Measurements from ENCODE around the gene PSORS1C1.
A peak's percentile ranks its signal among the peaks of the same experiment; 100 is the strongest.
"Not testable (repeated sequence)": the region's sequence is repeated elsewhere in the genome, so short reads cannot be mapped to it uniquely, and the experiment has no call there.

The PSORS1C1 gene

DNA sequence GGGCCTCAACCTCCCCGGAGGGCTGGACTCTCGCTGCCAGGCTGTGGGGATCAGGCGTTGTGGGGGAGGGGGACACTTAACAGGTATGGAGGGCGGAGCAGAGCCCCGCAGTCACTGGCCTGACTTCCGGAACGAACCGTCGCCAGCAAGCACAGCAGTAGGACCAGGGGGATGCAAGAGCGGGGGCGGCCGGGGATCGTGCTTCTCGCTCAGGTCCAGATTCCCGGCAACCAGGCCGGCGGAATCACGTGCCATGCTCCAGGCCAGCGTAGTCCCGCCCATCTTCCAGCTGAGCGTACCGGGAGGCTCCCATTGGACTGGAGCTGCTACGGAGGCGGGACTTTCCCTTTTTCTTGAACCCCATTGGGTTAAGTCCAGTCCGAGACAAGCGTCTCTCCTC, 65.9 kb downstream of the PSORS1C1 start:
- peak; percentile 81 for DNase-seq

DNA sequence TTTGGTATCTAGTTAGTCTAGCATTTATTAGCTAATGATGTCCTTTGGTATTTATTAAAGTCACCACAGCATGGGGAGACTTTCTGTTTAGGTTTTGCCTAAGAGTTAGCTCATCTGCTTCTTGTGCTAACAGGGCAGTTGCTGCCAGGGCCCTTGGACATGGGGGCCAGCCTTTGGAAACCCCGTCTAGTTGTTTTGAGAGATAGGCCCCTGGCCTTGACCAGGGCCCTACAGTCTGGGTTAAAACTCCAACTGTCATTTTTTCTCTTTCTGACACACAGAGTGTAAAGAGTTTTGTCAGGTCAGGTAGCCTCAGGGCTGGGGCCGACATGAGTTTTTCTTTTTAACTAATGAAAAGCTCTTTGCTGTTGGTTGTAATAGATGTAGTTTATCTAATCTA, 68.7 kb downstream of the PSORS1C1 start:
- DNase-seq, result not testable (repeated sequence)

DNA sequence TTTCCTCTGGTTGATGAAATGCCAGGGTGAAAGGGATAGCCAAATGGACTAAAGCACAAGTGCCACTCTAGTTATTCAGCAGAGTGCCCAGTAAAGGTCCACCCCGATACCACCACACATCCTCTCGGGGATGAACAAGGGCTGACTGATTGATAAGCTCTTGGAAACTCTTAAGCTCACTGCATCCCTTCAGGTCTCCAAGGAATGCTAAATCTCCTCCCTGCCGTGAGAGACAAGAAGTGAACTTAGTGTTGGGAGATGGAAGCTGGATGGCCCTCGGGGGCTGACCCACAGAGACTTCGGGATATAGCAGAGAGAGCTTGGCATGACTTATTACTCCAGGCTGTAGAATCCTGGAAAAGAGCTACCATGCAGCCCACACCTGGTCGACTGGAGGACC, 69.3 kb downstream of the PSORS1C1 start:
- DNase-seq, result not testable (repeated sequence)

DNA sequence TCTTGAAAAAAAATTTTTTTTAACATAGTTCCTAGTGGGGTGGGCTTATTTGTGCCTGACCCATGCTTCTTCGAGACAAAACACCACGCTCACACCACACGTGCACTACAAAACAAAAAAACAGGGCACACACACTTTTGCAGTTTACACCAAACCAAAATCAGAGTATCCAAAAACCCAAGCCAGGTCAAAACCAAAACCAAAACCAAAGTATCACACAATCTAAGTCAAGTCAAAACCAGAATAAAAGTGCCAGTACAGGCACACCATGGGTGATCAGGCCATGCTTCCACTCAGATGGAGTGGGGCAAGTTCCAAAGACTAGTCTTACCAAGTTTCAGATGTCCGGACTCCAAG, 71.1 kb downstream of the PSORS1C1 start:
- not testable (repeated sequence) for DNase-seq

DNA sequence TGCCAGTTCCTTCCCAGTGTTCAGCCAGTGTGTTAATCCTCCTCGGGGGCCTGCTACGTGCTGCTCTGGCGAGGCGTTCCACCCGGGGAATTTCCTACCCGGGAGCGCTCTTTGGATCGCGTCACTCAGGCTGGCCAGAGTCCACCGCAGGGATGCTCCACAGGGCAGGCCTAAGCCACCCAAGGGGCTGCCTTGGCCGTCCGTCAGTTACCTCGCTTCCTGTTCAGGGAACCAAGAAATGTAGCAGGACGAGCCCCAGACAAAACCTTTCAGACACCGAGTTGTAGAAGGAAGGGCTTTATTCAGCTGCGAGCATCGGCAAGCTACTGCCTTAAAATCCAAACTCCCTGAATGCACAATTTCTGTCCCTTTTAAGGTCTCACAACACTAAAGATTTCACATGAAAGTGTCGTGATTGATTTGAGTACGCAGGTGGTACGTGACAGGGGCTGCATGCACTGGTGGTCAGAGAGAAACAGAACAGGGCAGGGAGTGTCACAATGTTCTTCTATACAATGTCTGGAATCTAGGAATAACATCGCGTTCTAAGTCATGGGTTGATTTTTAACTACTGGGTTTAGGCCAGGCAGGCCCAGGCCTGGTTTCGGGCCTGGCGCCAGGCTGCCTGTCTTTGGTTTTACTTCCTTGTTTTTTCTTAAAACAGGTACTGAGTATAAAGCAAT, 71.6 kb downstream of the PSORS1C1 start:
- no peak for DNase-seq

DNA sequence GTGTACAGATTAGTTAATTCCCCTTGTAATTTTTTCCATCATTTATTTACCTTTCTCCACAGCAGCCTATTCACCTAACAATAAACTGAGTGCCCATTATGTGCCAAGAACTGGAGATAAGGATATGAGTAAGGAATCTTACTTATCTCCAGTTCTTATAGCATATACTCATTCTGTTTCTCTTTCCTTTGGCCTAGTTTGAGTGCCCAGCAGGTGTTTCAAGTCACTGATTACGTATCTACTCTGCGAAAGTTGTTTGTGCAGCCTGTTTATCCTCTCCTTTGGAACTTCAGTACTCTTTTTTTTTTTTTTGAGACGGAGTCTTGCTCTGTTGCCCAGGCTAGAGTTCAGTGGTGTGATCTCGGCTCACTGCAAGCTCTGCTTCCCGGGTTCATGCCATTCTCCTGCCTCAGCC, 73.2 kb downstream of the PSORS1C1 start:
- DNase-seq, result no peak

DNA sequence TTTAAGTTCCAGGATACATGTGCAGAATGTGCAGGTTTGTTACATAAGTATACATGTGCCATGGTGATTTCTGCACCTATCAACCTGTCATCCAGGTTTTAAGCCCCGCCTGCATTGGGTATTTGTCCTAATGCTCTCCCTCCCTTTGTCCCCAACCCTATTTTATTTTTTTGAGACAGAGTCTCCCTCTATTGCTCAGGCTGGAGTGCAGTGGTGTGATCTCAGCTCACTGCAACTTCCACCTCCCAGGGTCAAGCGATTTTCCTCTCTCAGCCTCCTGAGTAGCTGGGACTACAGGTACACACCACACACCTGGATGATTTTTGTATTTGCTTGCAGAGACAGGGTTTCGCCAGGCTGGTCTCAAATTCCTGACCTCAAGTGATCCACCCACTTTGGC, 74.6 kb downstream of the PSORS1C1 start:
- DNase-seq, result not testable (repeated sequence)
